Stimulated activated CD8-positive, alpha-beta memory T cell treated with anti-CD3 and anti-CD28 coated beads, Interleukin-2, amount 100 ng/mL, for 1 hour (primary cell): Measurements from ENCODE around the gene ADAM19.
"Not testable (repeated sequence)": the region's sequence is repeated elsewhere in the genome, so short reads cannot be mapped to it uniquely, and the experiment has no call there.

ENCODE experiments used
- DNase-seq, 2 donors: peaks; one replicate each; pipeline ENCODE4 v3.0.0-alpha.2; 2020; ENCODE audit warnings: low read depth in 2 of 2

Gene ADAM19

GRCh38 chr5:157486221-157486681 is 89.3 kb downstream of the ADAM19 start:
- DNase-seq: no peak

GRCh38 chr5:157485811-157486210 is 89.8 kb downstream of the ADAM19 start:
- DNase-seq: no peak

GRCh38 chr5:157485340-157485739 is 90.2 kb downstream of the ADAM19 start:
- DNase-seq: no peak

GRCh38 chr5:157484768-157485167 is 90.8 kb downstream of the ADAM19 start:
- no peak for DNase-seq

- not testable (repeated sequence) for DNase-seq
Measured at GRCh38 chr5:157482702-157483101, 92.9 kb downstream of the ADAM19 start.

- DNase-seq: no peak
Measured at GRCh38 chr5:157481666-157482065, 93.9 kb downstream of the ADAM19 start.

GRCh38 chr5:157481265-157481664 is 94.3 kb downstream of the ADAM19 start:
- DNase-seq: no peak

- DNase-seq: no peak
Measured at GRCh38 chr5:157479612-157480510, 95.7 kb downstream of the ADAM19 start.

- DNase-seq: no peak
Measured at GRCh38 chr5:157479166-157479565, 96.4 kb downstream of the ADAM19 start.

GRCh38 chr5:157478726-157479125 is 96.8 kb downstream of the ADAM19 start:
- no peak for DNase-seq

GRCh38 chr5:157477814-157478494 is 97.6 kb downstream of the ADAM19 start:
- DNase-seq: no peak

GRCh38 chr5:157476702-157477408 is 98.7 kb downstream of the ADAM19 start:
- no peak for DNase-seq

GRCh38 chr5:157475432-157475831 is 100.1 kb downstream of the ADAM19 start:
- DNase-seq: no peak

GRCh38 chr5:157473383-157474320 is 101.9 kb downstream of the ADAM19 start:
- DNase-seq: no peak

GRCh38 chr5:157471709-157472108 is 103.9 kb downstream of the ADAM19 start:
- no peak for DNase-seq

- DNase-seq: no peak
Measured at GRCh38 chr5:157470631-157471030, 104.9 kb downstream of the ADAM19 start.

GRCh38 chr5:157469687-157470086 is 105.9 kb downstream of the ADAM19 start:
- no peak for DNase-seq

GRCh38 chr5:157469073-157469472 is 106.5 kb downstream of the ADAM19 start:
- DNase-seq: no peak

- DNase-seq: no peak
Measured at GRCh38 chr5:157468293-157468965, 107.1 kb downstream of the ADAM19 start.

- DNase-seq: no peak
Measured at GRCh38 chr5:157464519-157465171, 110.9 kb downstream of the ADAM19 start.
